ENCODE data around the gene GGTA1. TPM values are rescaled to one million over a fixed set of nuclear protein-coding genes. Genes with fewer than 3 reads are reported as not detected.

The GGTA1 gene
- total RNA-seq, 1 donor from 2014 or later = 9.6 TPM

Other genes with a start within 250 kb of the GGTA1 start
- gene GSN, start 231.7 kb downstream of the GGTA1 start, total RNA-seq = 360 TPM
- 139 TPM for gene STOM, start 129.6 kb downstream of the GGTA1 start, total RNA-seq
- gene DAB2IP, start 151.8 kb upstream of the GGTA1 start, total RNA-seq = 12.8 TPM

Measured in skin of body (tissue), 1 donor.